Gastroesophageal sphincter (tissue), 4 donors: ENCODE data around the gene STMN1. TPM values are rescaled to one million over a fixed set of nuclear protein-coding genes. Genes with fewer than 3 reads are reported as not detected.

Experiments
- ATAC-seq: fragments of 150-250 bp; one replicate; pipeline ENCODE4 v1.9.1; 2016; ENCODE audit warnings: mild to moderate bottlenecking, moderate library complexity
- H3K27ac ChIP-seq, 4 donors: fragments of 200-600 bp; sonication (generic) in 3 of 4; 1 replicate in 3 of 4; 2 replicates in 1 of 4; pipeline ENCODE4 v1.5.1; 2016 to 2019
- H3K27me3 ChIP-seq: fragments of 200-600 bp; sonication (generic); one replicate; pipeline ENCODE4 v1.5.1; 2019
- H3K36me3 ChIP-seq, 2 donors: fragments of 200-600 bp; sonication (generic); one replicate each; pipeline ENCODE4 v1.5.1; 2019; ENCODE audit warnings: control low read depth in 1 of 2
- H3K4me1 ChIP-seq, 3 donors: fragments of 200-600 bp; sonication (generic); 1 replicate in 2 of 3; 2 replicates in 1 of 3; pipeline ENCODE4 v1.5.1; 2016 to 2019; ENCODE audit warnings: control low read depth in 2 of 3
- H3K4me3 ChIP-seq, 2 donors: fragments of 200-600 bp; sonication (generic); one replicate each; pipeline ENCODE4 v1.5.1; 2019; ENCODE audit warnings: mild to moderate bottlenecking in 1 of 2, moderate library complexity in 1 of 2
- H3K9me3 ChIP-seq, 3 donors: fragments of 200-600 bp; sonication (generic); one replicate each; pipeline ENCODE4 v1.5.1; 2017 to 2019; ENCODE audit warnings: control low read depth in 2 of 3
- CTCF ChIP-seq, 4 experiments: fragments of 200-600 bp in 2 of 4; fragments of 450-650 bp in 2 of 4; sonication (generic) in 1 of 4; IDR thresholded peaks; one replicate each; pipeline ENCODE4 v1.5.1; 2017 to 2019; ENCODE audit warnings: antibody characterized with exemption in 4 of 4, mild to moderate bottlenecking in 2 of 4, moderate library complexity in 2 of 4
- EP300 ChIP-seq: sonication (generic); formaldehyde crosslinking; IDR thresholded peaks from one replicate; pipeline ENCODE4 v1.6.1; 2017; ENCODE audit warnings: antibody characterized with exemption, mild to moderate bottlenecking
- POLR2A ChIP-seq, 2 donors: fragments of 450-650 bp; IDR thresholded peaks; one replicate each; pipeline ENCODE4 v1.6.1; 2017; ENCODE audit warnings: antibody characterized with exemption in 2 of 2, mild to moderate bottlenecking in 2 of 2, moderate library complexity in 1 of 2
- POLR2AphosphoS5 ChIP-seq: sonication (generic); formaldehyde crosslinking; IDR thresholded peaks from one replicate; pipeline ENCODE4 v1.6.1; 2017; ENCODE audit warnings: antibody characterized with exemption
- WGBS, 2 donors: methylation state at CpG; one replicate each; pipeline ENCODE4 v1.1.5; 2018; ENCODE audit warnings: low coverage in 1 of 2; 5-methylcytosine and 5-hydroxymethylcytosine counted together
- total RNA-seq, 4 donors: library from RNA; depleted of rRNA; stranded (reverse); fragments of >200 nt; gene quantifications; one replicate each; pipeline ENCODE4 v1.1.0, GENCODE V29; 2016

The STMN1 gene
- total RNA-seq, 4 donors from 2014 or later, result 12.2 to 30.0 (median 14.6) TPM

GRCh38 chr1:25890239-25891034 lies 15.8 kb downstream of the STMN1 start:
- WGBS, 2 donors, result 70 to 91% methylated on average over 6 to 9 of the region's 10 CpGs
- H3K4me1 ChIP-seq, result peaks cover 0 to 31% (median 3%) of the 10 kb centered on the region in 3 donors
- no peaks in the 10 kb centered on the region for H3K9me3 ChIP-seq
- no peak for TF ChIP-seq POLR2A (IDR thresholded peaks at IDR 0.05)
- no peak overlapping the region for H3K4me3 ChIP-seq
- no peaks in the 10 kb centered on the region for H3K36me3 ChIP-seq
- no peak for ATAC-seq
- H3K27me3 ChIP-seq, result no peaks in the 10 kb centered on the region
- no peak overlapping the region for H3K27ac ChIP-seq

- no peak overlapping the region for H3K27ac ChIP-seq
- no peak overlapping the region for H3K4me3 ChIP-seq
- no peak for ATAC-seq
Observed at GRCh38 chr1:25889470-25889869, 16.7 kb downstream of the STMN1 start.

GRCh38 chr1:25888426-25888987 lies 17.7 kb downstream of the STMN1 start:
- 66 to 73% methylated on average over 4 to 7 of the region's 7 CpGs for whole genome bisulfite sequencing, 2 donors
- Histone ChIP-seq H3K4me1 (peaks cover 0 to 23% (median 3%) of the 10 kb centered on the region in 3 donors), H3K27me3 (no peaks in the 10 kb centered on the region), H3K4me3 (no peak overlapping the region), H3K9me3 (no peaks in the 10 kb centered on the region), H3K27ac (no peak overlapping the region), H3K36me3 (no peaks in the 10 kb centered on the region)
- no peak for ATAC-seq
- TF ChIP-seq EP300 (no peak), CTCF (IDR thresholded peaks at IDR 0.05) (no peak), POLR2AphosphoS5 (no peak), POLR2A (IDR thresholded peaks at IDR 0.05) (no peak)

More at GRCh38 chr1:25889470-25889869, 16.7 kb downstream of the STMN1 start:
- H3K9me3 ChIP-seq, result no peaks in the 10 kb centered on the region
- TF ChIP-seq EP300, result no peak
- TF ChIP-seq POLR2AphosphoS5, result no peak
- no peak for TF ChIP-seq POLR2A (IDR thresholded peaks at IDR 0.05)
- no peak for TF ChIP-seq CTCF (IDR thresholded peaks at IDR 0.05)
- no peaks in the 10 kb centered on the region for H3K36me3 ChIP-seq
- WGBS, 2 donors, result 75 to 77% methylated on average over 2 to 3 of the region's 3 CpGs
- H3K4me1 ChIP-seq, result peaks cover 0 to 23% (median 3%) of the 10 kb centered on the region in 3 donors
- H3K27me3 ChIP-seq, result no peaks in the 10 kb centered on the region

- no peaks in the 10 kb centered on the region for H3K36me3 ChIP-seq
- no peak overlapping the region for H3K4me3 ChIP-seq
- H3K27me3 ChIP-seq, result no peaks in the 10 kb centered on the region
- no peak for ATAC-seq
- TF ChIP-seq POLR2A (IDR thresholded peaks at IDR 0.05) (no peak), CTCF (IDR thresholded peaks at IDR 0.05) (no peak), POLR2AphosphoS5 (no peak), EP300 (no peak)
- H3K4me1 ChIP-seq, result no peaks in the 10 kb centered on the region
- WGBS, 2 donors, result no CpG with 5 or more reads among the region's 1 CpG
- no peaks in the 10 kb centered on the region for H3K9me3 ChIP-seq
- no peak overlapping the region for H3K27ac ChIP-seq
Observed at GRCh38 chr1:25885602-25886001, 20.6 kb downstream of the STMN1 start.

DNA sequence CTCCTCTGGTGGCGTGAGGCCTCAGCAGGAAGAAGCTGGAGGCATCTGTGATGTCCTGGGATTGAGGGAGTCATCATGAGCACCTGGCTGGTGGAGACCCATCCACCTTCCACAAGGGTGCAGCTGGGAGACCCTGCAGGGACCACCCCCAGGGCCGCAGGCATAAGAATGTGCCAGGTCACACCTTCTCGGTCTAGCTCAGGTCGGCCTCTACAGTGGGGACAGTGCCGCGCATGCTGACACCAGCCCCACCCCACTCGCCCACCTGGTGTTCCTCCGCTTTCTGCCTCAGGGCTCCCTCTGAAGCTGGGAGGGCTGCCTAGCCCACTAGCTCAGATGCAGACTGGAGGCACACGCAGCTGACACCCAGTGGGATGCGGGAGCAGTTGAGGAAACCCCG lies 25.0 kb downstream of the STMN1 start:
- no peak overlapping the region for H3K27ac ChIP-seq
- no CpG with 5 or more reads among the region's 11 CpGs for WGBS, 2 donors
- no peak for ATAC-seq

More for the DNA sequence above, 25.0 kb downstream of the STMN1 start:
- Histone ChIP-seq H3K36me3 (no peaks in the 10 kb centered on the region), H3K9me3 (no peaks in the 10 kb centered on the region), H3K4me3 (no peak overlapping the region), H3K27me3 (no peaks in the 10 kb centered on the region), H3K4me1 (peaks cover 0 to 5% (median 0%) of the 10 kb centered on the region in 3 donors)
- no peak for TF ChIP-seq POLR2A (IDR thresholded peaks at IDR 0.05)
- TF ChIP-seq EP300, result no peak
- no peak for TF ChIP-seq POLR2AphosphoS5
- TF ChIP-seq CTCF (IDR thresholded peaks at IDR 0.05), result no peak
